HepG2 (cell line): ENCODE measurements around the gene PDXDC1. TPM values are rescaled to one million over a fixed set of nuclear protein-coding genes. Genes with fewer than 3 reads are reported as not detected.

Source experiments
- BHLHE40 ChIP-seq: IDR thresholded peaks from 2 replicates; pipeline ENCODE4 v1.6.1; 2011; ENCODE audit warnings: low read length, improper control_type of control experiment
- BRD4 ChIP-seq: sonication (generic); formaldehyde crosslinking; IDR thresholded peaks from 2 replicates; pipeline ENCODE4 v1.4.0; 2020; ENCODE audit warnings: missing genetic modification reagents
- CAMTA2 ChIP-seq: sonication (generic); formaldehyde crosslinking; IDR thresholded peaks from 2 replicates; pipeline ENCODE4 v1.4.0; 2020; ENCODE audit warnings: mild to moderate bottlenecking, missing genetic modification reagents, borderline replicate concordance
- CEBPB ChIP-seq: IDR thresholded peaks from 2 replicates; pipeline ENCODE4 v1.6.1; 2011; ENCODE audit warnings: low read depth, low read length, improper control_type of control experiment, borderline replicate concordance
- CEBPG ChIP-seq: IDR thresholded peaks from 2 replicates; pipeline ENCODE4 v1.6.1; 2016
- IRX3 ChIP-seq: sonication (generic); formaldehyde crosslinking; IDR thresholded peaks from 2 replicates; pipeline ENCODE4 v1.8.1; 2023; ENCODE audit warnings: mild to moderate bottlenecking, low read depth, missing genetic modification reagents, borderline replicate concordance
- MXI1 ChIP-seq: IDR thresholded peaks from 3 replicates; pipeline ENCODE4 v1.6.1; 2012; ENCODE audit warnings: low read depth, low read length, inconsistent platforms, borderline replicate concordance
- REPIN1 ChIP-seq: sonication (generic); formaldehyde crosslinking; IDR thresholded peaks from 2 replicates; pipeline ENCODE4 v1.8.0; 2022; ENCODE audit warnings: missing genetic modification reagents, low read depth, mild to moderate bottlenecking, borderline replicate concordance
- SIX1 ChIP-seq: sonication (generic); formaldehyde crosslinking; IDR thresholded peaks from 2 replicates; pipeline ENCODE4 v1.4.0; 2020; ENCODE audit warnings: missing genetic modification reagents, borderline replicate concordance
- ZBTB7A ChIP-seq: sonication (generic); formaldehyde crosslinking; IDR thresholded peaks from 2 replicates; pipeline ENCODE4 v1.8.0; 2022; ENCODE audit warnings: mild to moderate bottlenecking, missing genetic modification reagents
- ZNF20 ChIP-seq: sonication (generic); formaldehyde crosslinking; IDR thresholded peaks from 2 replicates; pipeline ENCODE4 v1.4.0; 2020; ENCODE audit warnings: mild to moderate bottlenecking, moderate library complexity, missing genetic modification reagents
- ZNF34 ChIP-seq: sonication (generic); formaldehyde crosslinking; IDR thresholded peaks from 2 replicates; pipeline ENCODE4 v1.4.0; 2020; ENCODE audit warnings: mild to moderate bottlenecking, missing genetic modification reagents, borderline replicate concordance
- ZNF761 ChIP-seq: sonication (generic); formaldehyde crosslinking; conservative IDR thresholded peaks from 2 replicates; pipeline ENCODE4 v1.4.0; 2020; ENCODE audit warnings: mild to moderate bottlenecking, missing genetic modification reagents
- ZNF776 ChIP-seq: sonication (generic); formaldehyde crosslinking; IDR thresholded peaks from 2 replicates; pipeline ENCODE4 v1.4.0; 2020; ENCODE audit warnings: mild to moderate bottlenecking, missing genetic modification reagents
- polyA plus RNA-seq, 8 experiments: library from polyadenylated mRNA; depleted of rRNA in 3 of 8; stranded (reverse) in 7 of 8; unstranded in 1 of 8; fragments of >200 nt; fragmentation: Illumina TruSeq in 4 of 8; extraction: Trizol in 4 of 8; gene quantifications; 2 replicates each; pipeline versions ENCODE4 v1.2.1 to v1.2.3, GENCODE V29; 2011 to 2016; ENCODE audit warnings: low read depth in 4 of 8, missing spikeins in 1 of 8, mixed read lengths in 1 of 8; ENCODE audit not compliant: insufficient read depth in 1 of 8
- total RNA-seq, 5 experiments: library from RNA; depleted of rRNA; stranded (reverse); fragments of >200 nt; fragmentation: Illumina TruSeq; extraction: Trizol; gene quantifications; 2 replicates each; pipeline ENCODE4 v1.2.3, GENCODE V29; 2016; ENCODE audit warnings: low read depth in 1 of 5
- TF ChIP-seq, protein P1 (sequence below): sonication (generic); formaldehyde crosslinking; IDR thresholded peaks from 2 replicates; pipeline ENCODE4 v1.4.0; 2020; ENCODE audit warnings: mild to moderate bottlenecking, missing genetic modification reagents, borderline replicate concordance
- TF ChIP-seq, protein P2 (sequence below): sonication (generic); formaldehyde crosslinking; IDR thresholded peaks from 2 replicates; pipeline ENCODE4 v1.9.0; 2021; ENCODE audit warnings: missing genetic modification reagents, mild to moderate bottlenecking, borderline replicate concordance
- TF ChIP-seq, protein P3 (sequence below): sonication (generic); formaldehyde crosslinking; IDR thresholded peaks from 2 replicates; pipeline ENCODE4 v1.4.0; 2020; ENCODE audit warnings: mild to moderate bottlenecking, missing genetic modification reagents
- TF ChIP-seq, protein P4 (sequence below): sonication (generic); formaldehyde crosslinking; IDR thresholded peaks from 2 replicates; pipeline ENCODE4 v1.5.0; 2020; ENCODE audit warnings: mild to moderate bottlenecking, low read depth, missing genetic modification reagents, borderline replicate concordance
- TF ChIP-seq, protein P5 (sequence below): sonication (generic); formaldehyde crosslinking; IDR thresholded peaks from 2 replicates; pipeline ENCODE4 v1.8.0; 2022; ENCODE audit warnings: mild to moderate bottlenecking, missing genetic modification reagents; ENCODE audit not compliant: insufficient replicate concordance

PDXDC1 gene
- total and polyA plus RNA-seq, 2 of the 13 experiments (the other 11 are each of a cell fraction or from before 2014, with no cell fraction given), result 133 to 169 TPM

DNA sequence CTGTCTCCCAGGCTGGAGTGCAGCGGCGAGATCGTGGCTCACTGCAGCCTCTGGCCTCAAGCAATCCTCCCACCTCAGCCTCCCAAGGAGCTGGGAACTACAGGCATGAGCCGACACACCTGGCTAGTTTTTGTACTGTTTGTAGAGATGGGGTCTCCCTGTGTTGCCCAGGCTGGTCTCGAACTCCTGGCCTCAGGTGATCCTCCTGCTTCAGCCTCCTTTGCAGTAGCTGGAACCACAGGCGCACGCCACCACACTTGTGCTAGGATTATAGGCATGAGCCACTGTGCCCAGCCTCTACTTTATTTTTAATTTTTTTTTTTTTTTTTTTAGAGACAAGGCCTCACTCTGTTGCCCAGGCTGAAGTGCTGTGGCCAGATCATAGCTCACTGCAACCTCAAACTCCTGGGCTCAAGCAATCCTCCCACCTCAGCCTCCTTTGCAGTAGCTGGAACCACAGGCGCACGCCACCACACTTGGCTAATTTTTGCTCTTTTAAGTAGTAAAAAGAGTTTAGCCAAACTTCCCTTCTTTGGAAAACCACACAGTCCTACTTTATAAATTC, 76.6 kb downstream of the PDXDC1 start (continued):
- TF ChIP-seq BRD4 (no peak), CAMTA2 (CRISPR knock-in tag) (peak; percentile 42; the same call in 1 of the 2 replicates), ZNF34 (no peak), REPIN1 (CRISPR knock-in tag) (no peak), CEBPG (CRISPR knock-in tag) (no peak), SIX1 (CRISPR knock-in tag) (no peak), MXI1 (no peak), CEBPB (no peak), ZNF20 (no peak), ZBTB7A (CRISPR knock-in tag) (no peak), BHLHE40 (no peak), ZNF761 (no peak), ZNF776 (CRISPR knock-in tag) (no peak), IRX3 (CRISPR knock-in tag) (no peak)
- TF ChIP-seq, protein P1, sequence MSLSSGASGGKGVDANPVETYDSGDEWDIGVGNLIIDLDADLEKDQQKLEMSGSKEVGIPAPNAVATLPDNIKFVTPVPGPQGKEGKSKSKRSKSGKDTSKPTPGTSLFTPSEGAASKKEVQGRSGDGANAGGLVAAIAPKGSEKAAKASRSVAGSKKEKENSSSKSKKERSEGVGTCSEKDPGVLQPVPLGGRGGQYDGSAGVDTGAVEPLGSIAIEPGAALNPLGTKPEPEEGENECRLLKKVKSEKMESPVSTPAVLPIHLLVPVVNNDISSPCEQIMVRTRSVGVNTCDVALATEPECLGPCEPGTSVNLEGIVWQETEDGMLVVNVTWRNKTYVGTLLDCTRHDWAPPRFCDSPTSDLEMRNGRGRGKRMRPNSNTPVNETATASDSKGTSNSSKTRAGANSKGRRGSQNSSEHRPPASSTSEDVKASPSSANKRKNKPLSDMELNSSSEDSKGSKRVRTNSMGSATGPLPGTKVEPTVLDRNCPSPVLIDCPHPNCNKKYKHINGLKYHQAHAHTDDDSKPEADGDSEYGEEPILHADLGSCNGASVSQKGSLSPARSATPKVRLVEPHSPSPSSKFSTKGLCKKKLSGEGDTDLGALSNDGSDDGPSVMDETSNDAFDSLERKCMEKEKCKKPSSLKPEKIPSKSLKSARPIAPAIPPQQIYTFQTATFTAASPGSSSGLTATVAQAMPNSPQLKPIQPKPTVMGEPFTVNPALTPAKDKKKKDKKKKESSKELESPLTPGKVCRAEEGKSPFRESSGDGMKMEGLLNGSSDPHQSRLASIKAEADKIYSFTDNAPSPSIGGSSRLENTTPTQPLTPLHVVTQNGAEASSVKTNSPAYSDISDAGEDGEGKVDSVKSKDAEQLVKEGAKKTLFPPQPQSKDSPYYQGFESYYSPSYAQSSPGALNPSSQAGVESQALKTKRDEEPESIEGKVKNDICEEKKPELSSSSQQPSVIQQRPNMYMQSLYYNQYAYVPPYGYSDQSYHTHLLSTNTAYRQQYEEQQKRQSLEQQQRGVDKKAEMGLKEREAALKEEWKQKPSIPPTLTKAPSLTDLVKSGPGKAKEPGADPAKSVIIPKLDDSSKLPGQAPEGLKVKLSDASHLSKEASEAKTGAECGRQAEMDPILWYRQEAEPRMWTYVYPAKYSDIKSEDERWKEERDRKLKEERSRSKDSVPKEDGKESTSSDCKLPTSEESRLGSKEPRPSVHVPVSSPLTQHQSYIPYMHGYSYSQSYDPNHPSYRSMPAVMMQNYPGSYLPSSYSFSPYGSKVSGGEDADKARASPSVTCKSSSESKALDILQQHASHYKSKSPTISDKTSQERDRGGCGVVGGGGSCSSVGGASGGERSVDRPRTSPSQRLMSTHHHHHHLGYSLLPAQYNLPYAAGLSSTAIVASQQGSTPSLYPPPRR (CRISPR knock-in tag), result peak; percentile 17; the same call in 1 of the 2 replicates
- TF ChIP-seq, protein P2, sequence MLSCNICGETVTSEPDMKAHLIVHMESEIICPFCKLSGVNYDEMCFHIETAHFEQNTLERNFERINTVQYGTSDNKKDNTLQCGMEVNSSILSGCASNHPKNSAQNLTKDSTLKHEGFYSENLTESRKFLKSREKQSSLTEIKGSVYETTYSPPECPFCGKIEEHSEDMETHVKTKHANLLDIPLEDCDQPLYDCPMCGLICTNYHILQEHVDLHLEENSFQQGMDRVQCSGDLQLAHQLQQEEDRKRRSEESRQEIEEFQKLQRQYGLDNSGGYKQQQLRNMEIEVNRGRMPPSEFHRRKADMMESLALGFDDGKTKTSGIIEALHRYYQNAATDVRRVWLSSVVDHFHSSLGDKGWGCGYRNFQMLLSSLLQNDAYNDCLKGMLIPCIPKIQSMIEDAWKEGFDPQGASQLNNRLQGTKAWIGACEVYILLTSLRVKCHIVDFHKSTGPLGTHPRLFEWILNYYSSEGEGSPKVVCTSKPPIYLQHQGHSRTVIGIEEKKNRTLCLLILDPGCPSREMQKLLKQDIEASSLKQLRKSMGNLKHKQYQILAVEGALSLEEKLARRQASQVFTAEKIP, result no peak
- TF ChIP-seq, protein P3, sequence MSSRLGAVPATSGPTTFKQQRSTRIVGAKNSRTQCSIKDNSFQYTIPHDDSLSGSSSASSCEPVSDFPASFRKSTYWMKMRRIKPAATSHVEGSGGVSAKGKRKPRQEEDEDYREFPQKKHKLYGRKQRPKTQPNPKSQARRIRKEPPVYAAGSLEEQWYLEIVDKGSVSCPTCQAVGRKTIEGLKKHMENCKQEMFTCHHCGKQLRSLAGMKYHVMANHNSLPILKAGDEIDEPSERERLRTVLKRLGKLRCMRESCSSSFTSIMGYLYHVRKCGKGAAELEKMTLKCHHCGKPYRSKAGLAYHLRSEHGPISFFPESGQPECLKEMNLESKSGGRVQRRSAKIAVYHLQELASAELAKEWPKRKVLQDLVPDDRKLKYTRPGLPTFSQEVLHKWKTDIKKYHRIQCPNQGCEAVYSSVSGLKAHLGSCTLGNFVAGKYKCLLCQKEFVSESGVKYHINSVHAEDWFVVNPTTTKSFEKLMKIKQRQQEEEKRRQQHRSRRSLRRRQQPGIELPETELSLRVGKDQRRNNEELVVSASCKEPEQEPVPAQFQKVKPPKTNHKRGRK, result no peak
- TF ChIP-seq, protein P4, sequence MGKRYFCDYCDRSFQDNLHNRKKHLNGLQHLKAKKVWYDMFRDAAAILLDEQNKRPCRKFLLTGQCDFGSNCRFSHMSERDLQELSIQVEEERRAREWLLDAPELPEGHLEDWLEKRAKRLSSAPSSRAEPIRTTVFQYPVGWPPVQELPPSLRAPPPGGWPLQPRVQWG, result no peak
- TF ChIP-seq, protein P5, sequence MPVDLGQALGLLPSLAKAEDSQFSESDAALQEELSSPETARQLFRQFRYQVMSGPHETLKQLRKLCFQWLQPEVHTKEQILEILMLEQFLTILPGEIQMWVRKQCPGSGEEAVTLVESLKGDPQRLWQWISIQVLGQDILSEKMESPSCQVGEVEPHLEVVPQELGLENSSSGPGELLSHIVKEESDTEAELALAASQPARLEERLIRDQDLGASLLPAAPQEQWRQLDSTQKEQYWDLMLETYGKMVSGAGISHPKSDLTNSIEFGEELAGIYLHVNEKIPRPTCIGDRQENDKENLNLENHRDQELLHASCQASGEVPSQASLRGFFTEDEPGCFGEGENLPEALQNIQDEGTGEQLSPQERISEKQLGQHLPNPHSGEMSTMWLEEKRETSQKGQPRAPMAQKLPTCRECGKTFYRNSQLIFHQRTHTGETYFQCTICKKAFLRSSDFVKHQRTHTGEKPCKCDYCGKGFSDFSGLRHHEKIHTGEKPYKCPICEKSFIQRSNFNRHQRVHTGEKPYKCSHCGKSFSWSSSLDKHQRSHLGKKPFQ (CRISPR knock-in tag), result no peak
